Fibroblast of villous mesenchyme (primary cell): Measurements from ENCODE around the gene CUEDC1. TPM values are rescaled to one million over a fixed set of nuclear protein-coding genes. Genes with fewer than 3 reads are reported as not detected.
A peak's percentile ranks its signal among the peaks of the same experiment; 100 is the strongest.

Source experiments
- DNase-seq: peaks from one replicate; pipeline ENCODE4 v3.0.0-alpha.2; 2010; ENCODE audit warnings: low read depth
- H3K4me3 ChIP-seq: 2 replicates; pipeline ENCODE4 v1.5.1; 2011; ENCODE audit warnings: low read depth, mild to moderate bottlenecking, low read length
- CTCF ChIP-seq: IDR thresholded peaks from 2 replicates; pipeline ENCODE4 v1.5.1; 2012; ENCODE audit warnings: low read depth, mild to moderate bottlenecking, low read length; ENCODE audit not compliant: insufficient read depth
- total RNA-seq: library from RNA; depleted of rRNA; stranded (reverse); fragments of >200 nt; gene quantifications from 2 replicates; pipeline ENCODE4 v1.2.3, GENCODE V29; 2012

CUEDC1 gene
- total RNA-seq, 1 donor, result 21.6 TPM

DNA sequence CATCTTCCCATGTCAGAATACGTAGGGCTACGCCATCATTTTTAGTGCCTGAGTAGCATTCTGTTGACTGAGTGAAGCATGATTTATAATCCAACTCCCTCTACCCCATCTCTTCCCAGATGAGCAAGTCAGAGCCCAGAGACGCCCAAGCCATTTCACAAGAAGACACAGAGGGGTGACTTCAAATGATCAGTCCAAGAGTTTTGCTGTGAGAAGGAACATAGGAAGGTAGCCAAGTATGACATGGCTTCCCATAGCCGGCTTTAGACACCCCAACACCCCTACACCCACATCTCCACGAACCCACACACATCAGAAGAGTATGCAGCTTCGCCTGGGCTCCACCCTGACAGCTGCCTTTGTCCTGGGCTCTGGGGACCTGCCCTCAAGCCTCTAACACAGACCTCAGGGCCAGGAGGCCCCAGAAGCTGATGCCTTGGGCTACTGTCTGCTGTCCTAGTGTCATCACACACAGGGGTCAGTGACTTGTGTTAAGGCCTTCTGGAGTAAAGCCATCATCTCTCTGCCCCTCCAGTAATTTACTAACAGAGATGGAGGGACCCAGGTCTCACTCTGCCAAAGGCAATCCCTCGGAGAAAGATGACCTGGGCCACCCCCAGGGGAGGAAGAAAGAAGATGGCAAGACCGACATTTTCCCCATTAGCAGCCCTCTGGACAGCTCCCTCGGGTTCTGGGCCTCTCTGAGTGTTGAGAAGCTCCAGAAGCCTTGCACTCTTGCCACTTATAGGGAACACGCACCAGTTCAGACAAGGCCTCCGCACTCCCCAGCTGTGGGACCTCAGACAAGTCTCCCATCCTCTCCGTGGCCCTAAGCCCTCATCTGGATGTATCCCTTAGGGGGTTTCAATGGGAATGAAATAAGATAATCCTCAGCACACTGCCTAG lies 66.6 kb downstream of the CUEDC1 start:
- no peak for DNase-seq
- no peak overlapping the region for H3K4me3 ChIP-seq
- TF ChIP-seq CTCF, result no peak

- DNase-seq, result no peak
- no peak overlapping the region for H3K4me3 ChIP-seq
- no peak for TF ChIP-seq CTCF
Observed at GRCh38 chr17:57887161-57887560, 68.1 kb downstream of the CUEDC1 start.

DNA sequence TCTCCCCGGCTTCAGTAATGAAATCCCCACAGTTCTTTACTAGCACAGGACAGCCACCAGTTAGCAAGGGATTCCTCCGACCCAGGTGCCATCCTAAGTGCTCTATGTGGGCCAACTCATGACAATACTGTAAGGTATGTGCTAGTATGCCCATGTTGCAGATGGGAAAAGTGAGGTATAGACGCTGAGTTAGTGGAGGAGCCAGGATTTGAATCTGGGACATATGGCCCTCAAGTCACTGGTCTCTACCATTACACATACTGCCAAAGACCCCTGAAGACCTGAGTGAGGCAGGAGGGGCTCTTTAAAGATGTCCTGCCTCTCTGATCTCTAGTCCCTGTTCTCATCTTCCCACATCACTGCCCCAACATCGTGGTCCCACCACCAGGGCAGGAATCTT lies 69.2 kb downstream of the CUEDC1 start:
- TF ChIP-seq CTCF, result no peak
- no peak for DNase-seq
- H3K4me3 ChIP-seq, result no peak overlapping the region

- DNase-seq, result no peak
- H3K4me3 ChIP-seq, result no peak overlapping the region
- TF ChIP-seq CTCF, result no peak
Observed at GRCh38 chr17:57885148-57885915, 69.9 kb downstream of the CUEDC1 start.

DNA sequence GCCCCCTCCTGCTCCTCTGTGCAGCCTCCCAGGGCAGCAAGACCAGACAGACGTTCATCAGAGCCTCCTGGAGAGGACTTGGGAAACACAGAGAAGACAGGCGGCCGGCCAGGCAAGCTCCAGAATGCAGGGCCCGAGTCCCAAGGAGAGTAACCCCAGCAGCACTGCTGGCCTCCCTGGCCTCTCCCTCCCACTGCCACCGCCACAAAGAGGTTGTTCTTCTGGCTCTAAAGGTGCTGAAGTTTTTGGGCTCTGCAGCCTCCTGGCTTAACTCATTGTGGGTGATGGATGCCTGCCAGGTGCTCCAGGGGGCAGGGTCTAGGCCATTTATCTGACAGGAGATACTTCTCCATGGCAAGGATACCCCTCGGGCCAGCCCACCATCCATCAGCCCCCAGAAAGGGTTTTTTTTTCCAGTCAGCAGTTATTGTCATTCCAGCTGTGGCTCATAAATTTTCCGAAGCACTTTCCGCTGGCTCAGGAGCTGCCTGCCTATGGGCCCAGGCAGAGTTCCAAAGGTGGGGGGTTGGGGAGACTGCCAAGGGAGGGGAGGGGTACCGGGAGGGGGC lies 73.3 kb downstream of the CUEDC1 start:
- TF ChIP-seq CTCF, result no peak
- no peak overlapping the region for H3K4me3 ChIP-seq
- DNase-seq, result peak; percentile 32

GRCh38 chr17:57881143-57881542 lies 74.1 kb downstream of the CUEDC1 start:
- H3K4me3 ChIP-seq, result no peak overlapping the region
- DNase-seq, result peak; percentile 74
- TF ChIP-seq CTCF, result no peak
